HG03280 (cell line): ENCODE measurements around the gene OR56A4.
"Not testable (repeated sequence)": the region's sequence is repeated elsewhere in the genome, so short reads cannot be mapped to it uniquely, and the experiment has no call there.

Experiments
- ATAC-seq: cut with Tn5 transposase; IDR thresholded peaks from one replicate; pipeline ENCODE4 v1.9.1; 2021; ENCODE audit warnings: mild to moderate bottlenecking, moderate library complexity; ENCODE audit not compliant: unreplicated experiment

Gene OR56A4

DNA sequence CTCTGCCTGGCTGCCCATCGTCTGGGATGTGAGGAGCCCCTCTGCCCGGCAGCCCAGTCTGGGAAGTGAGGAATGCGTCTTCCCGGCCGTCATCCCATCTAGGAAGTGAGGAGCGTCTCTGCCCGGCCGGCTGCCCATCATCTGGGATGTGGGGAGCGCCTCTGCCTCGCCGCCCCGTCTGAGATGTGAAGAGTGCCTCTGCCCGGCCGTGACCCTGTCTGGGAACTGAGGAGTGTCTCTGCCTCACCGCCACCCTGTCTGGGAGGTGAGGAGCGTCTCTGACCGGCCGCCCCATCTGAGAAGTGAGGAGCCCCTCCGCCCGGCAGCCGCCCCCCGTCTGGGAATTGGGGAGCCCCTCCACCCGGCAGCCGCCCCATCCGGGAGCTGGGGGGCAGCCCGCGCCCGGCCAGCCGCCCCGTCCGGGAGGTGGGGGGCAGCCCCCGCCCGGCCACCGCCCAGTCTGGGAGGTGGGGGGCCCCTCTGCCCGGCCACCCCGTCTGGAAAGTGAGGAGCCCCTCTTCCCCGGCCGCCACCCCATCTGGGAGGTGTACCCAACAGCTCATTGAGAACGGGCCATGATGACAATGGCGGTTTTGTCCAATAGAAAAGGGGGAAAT is 45.9 kb downstream of the OR56A4 start:
- not testable (repeated sequence) for ATAC-seq

DNA sequence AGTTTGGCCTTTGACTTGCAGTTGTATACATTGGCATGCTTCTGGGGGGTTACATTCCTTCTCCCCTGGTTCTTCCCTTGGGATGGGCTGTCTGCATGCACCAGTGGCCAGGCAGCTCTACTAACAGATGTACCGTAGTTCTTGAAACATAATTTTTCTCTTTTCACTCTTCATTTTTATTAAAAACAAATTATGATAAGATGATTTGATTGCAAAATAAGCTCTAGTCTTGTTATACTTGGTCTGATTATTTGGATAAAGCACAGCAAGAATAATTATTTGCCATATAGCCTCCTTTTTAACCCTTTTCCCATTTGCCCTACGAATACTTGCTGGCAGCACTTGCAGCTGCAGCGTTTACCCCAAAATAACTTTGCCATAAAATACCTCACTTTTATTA is 51.2 kb downstream of the OR56A4 start:
- no peak for ATAC-seq
